Right ventricle myocardium inferior (tissue), 1 donor: Measurements from ENCODE around the gene KIAA1217. TPM values are rescaled to one million over a fixed set of nuclear protein-coding genes. Genes with fewer than 3 reads are reported as not detected.

Experiments
- ATAC-seq: fragments of 200-7000 bp; cut with Tn5 transposase; one replicate; pipeline ENCODE4 v1.9.1; 2020; ENCODE audit warnings: mild to moderate bottlenecking, moderate library complexity
- DNase-seq: peaks from one replicate; pipeline ENCODE4 v3.0.0; 2021; ENCODE audit errors: missing footprints
- intact Hi-C: fragments of 100-400 bp; cut with DNase I; formaldehyde crosslinking; loops from one replicate; pipeline ENCODE4 v1.11.0; 2022
- total RNA-seq: library from RNA; stranded (reverse); fragmentation: NEBNext Ultra II Directional; extraction: Animal tissue kit (Norgen Biotek cat#: 25700); gene quantifications from one replicate; pipeline ENCODE4 v1.2.1, GENCODE V29; 2021
- donor health status: DM: no; HTN: yes; CAD: no; lungs with severe emphysema.

KIAA1217 gene
- total RNA-seq, 1 donor from 2014 or later, result 45.0 TPM

- ATAC-seq (peak; percentile 62), DNase-seq (no peak)
- intact Hi-C loops, result no loop called here
These were observed 54.1 kb downstream of the KIAA1217 start for GRCh38 chr10:24262929-24263590.

DNA sequence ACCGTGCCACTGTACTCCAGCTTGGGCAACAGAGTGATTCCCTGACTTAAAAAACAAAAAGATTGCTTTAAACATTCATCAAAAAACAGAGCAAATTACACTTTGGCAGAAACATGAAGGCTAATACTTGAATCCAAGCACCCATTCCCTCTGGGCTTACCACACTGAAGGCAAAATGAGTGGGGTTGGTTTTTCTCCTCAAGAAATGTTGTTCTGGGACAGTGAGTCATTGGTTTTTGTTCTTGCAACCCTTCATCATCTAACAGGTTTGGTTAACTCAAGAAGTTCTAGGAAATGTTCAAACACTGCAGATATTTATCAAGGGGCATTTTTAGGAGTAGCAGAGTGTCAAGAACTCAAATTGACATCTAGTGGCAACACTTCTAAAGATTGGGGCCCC lies 60.5 kb downstream of the KIAA1217 start:
- ATAC-seq (no peak), DNase-seq (no peak)
- intact Hi-C loops, result no loop called here

- ATAC-seq (no peak), DNase-seq (no peak)
- intact Hi-C loops, result no loop called here
These were observed 63.4 kb downstream of the KIAA1217 start for GRCh38 chr10:24272374-24272773.

GRCh38 chr10:24277277-24277676 lies 68.3 kb downstream of the KIAA1217 start:
- intact Hi-C loops, result no loop called here
- no peak for ATAC-seq
- no peak for DNase-seq

GRCh38 chr10:24277771-24278170 lies 68.8 kb downstream of the KIAA1217 start:
- intact Hi-C loops, result no loop called here
- no peak for DNase-seq
- peak; percentile 85 for ATAC-seq

DNA sequence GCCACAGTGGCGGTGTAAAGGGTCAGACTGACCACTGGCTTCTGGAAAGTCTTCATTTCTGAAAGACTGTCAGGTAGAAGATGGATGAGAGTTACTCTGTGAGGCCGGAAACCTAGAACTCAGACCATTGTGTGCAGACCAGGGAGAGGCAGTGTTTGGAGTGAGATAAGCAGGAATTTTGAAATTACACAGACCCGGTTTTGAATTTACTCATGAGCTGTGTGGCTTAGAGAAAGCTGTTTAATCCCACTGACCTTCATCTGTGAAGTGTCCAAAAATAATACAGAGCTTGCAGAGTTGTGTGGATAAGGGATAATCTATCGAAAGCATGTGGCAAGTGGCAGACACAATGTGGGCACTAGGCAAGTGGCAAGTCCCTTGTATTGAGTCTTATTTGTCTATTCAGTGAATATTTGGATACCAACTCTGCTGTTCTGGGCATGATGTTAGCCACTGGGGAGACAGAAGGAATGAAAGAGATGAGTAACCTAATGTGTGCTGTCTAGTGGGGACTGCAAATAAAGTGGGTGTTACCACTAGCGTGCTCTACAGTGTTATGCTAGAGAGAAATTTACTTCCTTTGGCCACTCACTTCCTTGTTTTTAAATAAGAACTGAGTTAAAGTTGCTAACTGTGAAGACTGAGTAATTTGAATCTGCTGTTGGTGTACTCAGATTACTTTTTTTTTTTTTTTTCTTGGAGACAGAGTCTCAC lies 69.4 kb downstream of the KIAA1217 start:
- no peak for DNase-seq
- intact Hi-C loops, result no loop called here
- ATAC-seq, result no peak

GRCh38 chr10:24279166-24279565 lies 70.2 kb downstream of the KIAA1217 start:
- no peak for ATAC-seq
- intact Hi-C loops, result no loop called here

GRCh38 chr10:24287559-24288195 lies 78.7 kb downstream of the KIAA1217 start:
- ATAC-seq (no peak), DNase-seq (no peak)
- intact Hi-C loops, result no loop called here

More at GRCh38 chr10:24279166-24279565, 70.2 kb downstream of the KIAA1217 start:
- no peak for DNase-seq

DNA sequence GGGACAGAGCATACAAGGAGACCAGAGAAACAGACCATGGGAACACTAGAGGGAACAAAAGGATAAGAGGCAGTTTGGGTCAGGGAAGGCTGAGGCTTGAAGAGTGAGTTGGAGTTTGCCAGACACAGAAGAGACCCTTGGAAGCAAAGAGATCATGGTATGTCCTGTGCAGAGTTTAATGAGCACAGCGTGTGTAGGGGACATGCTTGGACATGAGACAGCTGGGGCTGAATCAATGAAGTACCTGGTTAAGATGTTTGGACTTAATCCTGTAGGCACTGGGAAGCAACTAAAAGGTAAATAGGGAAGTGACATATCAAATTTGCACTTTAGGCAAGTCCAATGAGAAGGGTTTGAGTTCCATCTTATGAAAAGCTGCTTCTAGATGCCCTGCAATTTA lies 79.6 kb downstream of the KIAA1217 start:
- no peak for ATAC-seq

DNA sequence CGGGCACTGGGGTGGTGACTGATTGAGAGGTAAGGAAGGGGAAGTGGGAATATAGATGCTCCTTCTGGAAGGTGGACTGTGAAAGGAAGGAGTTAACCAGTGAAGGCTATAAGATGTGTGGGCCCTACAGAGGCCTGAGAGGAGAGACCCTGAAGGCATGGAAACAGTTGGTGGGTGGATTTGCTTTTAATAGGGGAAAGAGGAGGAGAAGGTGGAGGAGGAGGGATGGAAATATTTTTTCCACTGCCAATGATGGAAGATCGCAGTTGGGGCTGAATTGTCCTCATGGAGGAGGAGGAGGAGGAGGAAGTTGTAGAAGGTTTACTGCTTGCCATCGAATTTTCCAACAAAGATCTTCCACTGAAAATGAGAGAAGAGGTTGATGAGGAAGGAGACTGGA lies 80.3 kb downstream of the KIAA1217 start:
- intact Hi-C loops, result no loop called here
- ATAC-seq (no peak), DNase-seq (no peak)

More for the DNA sequence above, 79.6 kb downstream of the KIAA1217 start:
- DNase-seq, result no peak
- intact Hi-C loops, result no loop called here

GRCh38 chr10:24292304-24293293 lies 83.7 kb downstream of the KIAA1217 start:
- intact Hi-C loops, result no loop called here
- ATAC-seq (peak; percentile 9), DNase-seq (no peak)

DNA sequence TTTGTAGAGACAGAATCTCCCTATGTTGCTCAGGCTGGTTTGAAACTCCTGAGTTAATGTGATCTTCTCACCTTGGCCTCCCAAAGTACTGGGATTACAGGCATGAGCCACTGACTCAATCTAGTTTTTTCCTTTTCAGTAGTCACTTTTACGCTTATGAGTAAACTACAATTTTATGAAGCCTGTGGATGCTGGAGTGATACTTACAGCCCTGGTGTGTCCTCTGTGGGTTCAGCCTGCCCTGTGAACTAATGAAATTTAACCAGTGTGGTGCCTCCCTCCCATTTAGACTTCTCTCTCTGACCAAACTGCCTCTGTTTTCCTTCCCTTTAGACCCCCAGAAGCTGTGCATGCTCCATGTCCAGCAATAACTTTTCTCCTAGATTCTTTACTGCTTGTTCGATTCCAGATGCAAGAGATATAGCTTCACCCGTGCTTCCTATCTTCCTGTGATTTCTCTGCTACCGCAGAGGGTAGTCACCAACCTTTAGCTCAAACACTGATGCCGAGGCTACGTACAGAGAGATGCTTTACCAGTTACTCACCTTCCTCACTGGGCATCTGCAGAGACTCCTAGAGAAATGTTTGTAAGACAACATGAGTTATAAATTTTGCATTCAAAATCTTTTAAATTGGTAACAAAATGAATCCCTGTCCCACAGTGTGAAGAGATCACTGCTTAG lies 90.8 kb downstream of the KIAA1217 start:
- DNase-seq, result no peak
- intact Hi-C loops, result no loop called here
- ATAC-seq, result no peak

GRCh38 chr10:24303522-24304310 lies 94.8 kb downstream of the KIAA1217 start:
- ATAC-seq, result no peak
- DNase-seq, result no peak
- intact Hi-C loops, result no loop called here

DNA sequence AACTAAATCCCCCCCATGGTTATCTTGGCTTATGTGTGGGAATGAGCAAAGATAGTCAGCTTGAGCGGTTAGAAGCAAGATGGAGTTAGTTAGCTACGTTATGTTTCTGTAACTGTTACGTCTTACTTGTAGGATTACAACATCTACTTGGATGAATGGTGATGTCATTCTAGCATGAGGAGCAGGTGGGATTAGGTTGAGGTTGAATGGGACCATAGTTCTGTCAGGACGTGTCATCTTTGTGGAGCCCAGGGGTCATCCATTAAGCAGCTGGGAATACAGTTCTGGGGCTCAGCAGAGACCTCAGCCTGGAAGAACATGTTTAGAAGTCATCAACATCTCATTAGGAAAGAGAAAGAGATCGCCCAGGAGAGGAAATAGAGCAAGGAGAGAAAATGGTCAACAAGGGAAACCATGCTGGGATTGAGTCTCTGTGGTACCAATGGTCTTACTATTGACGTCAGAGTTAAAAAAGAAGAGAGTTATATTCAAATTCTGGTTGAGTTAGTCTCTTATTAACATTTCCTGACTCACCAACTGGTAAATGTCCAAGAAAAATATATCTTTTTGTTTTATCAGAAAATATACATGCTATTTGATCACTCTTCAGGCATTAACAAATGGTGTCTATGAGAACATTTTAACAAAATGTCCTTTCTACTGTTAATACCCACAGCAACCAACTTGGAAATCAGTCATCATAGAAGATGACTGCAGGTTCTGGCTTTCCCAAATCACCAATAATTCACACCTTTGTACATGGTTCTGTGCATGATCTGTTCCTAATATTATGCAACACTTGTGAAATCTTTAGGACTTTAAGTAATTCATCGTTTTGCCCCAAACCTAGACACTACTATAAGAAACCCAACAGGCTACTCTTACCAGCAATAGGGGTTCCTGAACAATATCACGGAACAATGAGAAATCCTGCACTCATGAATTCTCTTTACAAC lies 96.9 kb downstream of the KIAA1217 start:
- intact Hi-C loops, result loop anchor here (5.0 kb wide), 3 partner anchors 36 to 99 kb away; partner anchors contain the start of gene KIAA1217
- DNase-seq, result no peak
- no peak for ATAC-seq

DNA sequence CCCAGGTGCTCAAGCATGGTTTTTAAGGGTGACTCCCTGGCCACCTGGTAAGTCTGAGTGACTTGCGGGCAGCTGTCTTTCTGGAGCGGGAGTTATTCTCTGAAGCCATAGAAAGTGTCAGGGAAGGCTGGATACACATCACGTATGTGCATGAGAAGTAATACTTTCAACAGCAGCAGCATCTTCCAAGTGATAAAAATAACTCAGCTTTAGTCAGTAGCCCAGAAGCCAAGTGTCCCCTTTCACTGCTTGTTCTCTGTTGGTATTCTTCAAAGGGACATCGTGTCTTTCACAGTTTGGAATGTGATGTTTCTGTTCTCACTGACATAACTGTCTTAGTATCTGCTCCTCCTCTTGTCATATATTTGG lies 97.6 kb downstream of the KIAA1217 start:
- DNase-seq, result no peak
- intact Hi-C loops, result loop anchor here (5.0 kb wide), 3 partner anchors 36 to 99 kb away; partner anchors contain the start of gene KIAA1217
- ATAC-seq, result peak; percentile 68

- no peak for DNase-seq
- intact Hi-C loops, result loop anchor here (5.0 kb wide), 3 partner anchors 35 to 100 kb away; partner anchors contain the start of gene KIAA1217
- ATAC-seq, result peak; percentile 26
These were observed 98.2 kb downstream of the KIAA1217 start for GRCh38 chr10:24307116-24307515.
